ENCODE data around the gene ARFGEF3. TPM values are rescaled to one million over a fixed set of nuclear protein-coding genes. Genes with fewer than 3 reads are reported as not detected.

The ARFGEF3 gene
- total and polyA plus RNA-seq, 2 donors (not counting 1 experiment from before 2014, with no cell fraction given): under 0.01 to 0.14 TPM

GRCh38 chr6:138291849-138292181 lies 130.1 kb downstream of the ARFGEF3 start:
- Histone ChIP-seq H4K20me1 (ENCODE audit: control insufficient read depth, extremely low read depth, insufficient read depth, low read length) (no peaks in the 10 kb centered on the region), H3K4me3 (replicated peaks in 1 of 4; ENCODE audit: control extremely low read depth in 1 of 4, insufficient read depth in 1 of 4, low read depth in 3 of 4, low read length in 4 of 4) (no peak overlapping the region), H3K4me2 (ENCODE audit: extremely low read depth, insufficient read depth, low read length) (no peak overlapping the region), H3K27me3 (ENCODE audit: control insufficient read depth, insufficient read depth, low read length) (no peaks in the 10 kb centered on the region), H3K27ac (ENCODE audit: insufficient read depth, low read length) (no peak overlapping the region), H3K9me3 (ENCODE audit: control insufficient read depth, insufficient read depth, low read depth, low read length) (no peaks in the 10 kb centered on the region), H3K4me1 (ENCODE audit: control insufficient read depth, extremely low read depth, insufficient read depth, low read length) (no peaks in the 10 kb centered on the region), H3K36me3 (ENCODE audit: control insufficient read depth, insufficient read depth, low read length) (no peaks in the 10 kb centered on the region), H3K9ac (ENCODE audit: insufficient read depth, low read length) (no peak overlapping the region), H3K79me2 (ENCODE audit: control insufficient read depth, insufficient read depth, low read length) (no peaks in the 10 kb centered on the region), H2AFZ (ENCODE audit: low read length) (no peak overlapping the region)
- TF ChIP-seq EZH2 (IDR thresholded peaks at IDR 0.05; ENCODE audit: low read length, missing control alignments) (no peak), CTCF (conservative IDR thresholded peaks at IDR 0.05 in 1 of 2, IDR thresholded peaks at IDR 0.05 in 1 of 2; ENCODE audit: low read depth in 1 of 2, low read length in 2 of 2) (no peak)
- no peak for DNase-seq (ENCODE audit: low read depth in 2 of 2)

GRCh38 chr6:138292482-138292881 lies 130.7 kb downstream of the ARFGEF3 start:
- H3K9ac ChIP-seq (ENCODE audit: insufficient read depth, low read length): no peak overlapping the region
- TF ChIP-seq EZH2 (IDR thresholded peaks at IDR 0.05; ENCODE audit: low read length, missing control alignments) (no peak), CTCF (conservative IDR thresholded peaks at IDR 0.05 in 1 of 2, IDR thresholded peaks at IDR 0.05 in 1 of 2; ENCODE audit: low read depth in 1 of 2, low read length in 2 of 2) (no peak)
- DNase-seq (ENCODE audit: low read depth in 2 of 2): no peak
- no peaks in the 10 kb centered on the region for H4K20me1 ChIP-seq (ENCODE audit: control insufficient read depth, extremely low read depth, insufficient read depth, low read length)
- H2AFZ ChIP-seq (ENCODE audit: low read length): no peak overlapping the region
- H3K27ac ChIP-seq (ENCODE audit: insufficient read depth, low read length): no peak overlapping the region
- no peaks in the 10 kb centered on the region for H3K27me3 ChIP-seq (ENCODE audit: control insufficient read depth, insufficient read depth, low read length)
- no peak overlapping the region for H3K4me2 ChIP-seq (ENCODE audit: extremely low read depth, insufficient read depth, low read length)
- no peak overlapping the region for H3K4me3 ChIP-seq (replicated peaks in 1 of 4; ENCODE audit: control extremely low read depth in 1 of 4, insufficient read depth in 1 of 4, low read depth in 3 of 4, low read length in 4 of 4)
- H3K79me2 ChIP-seq (ENCODE audit: control insufficient read depth, insufficient read depth, low read length): no peaks in the 10 kb centered on the region
- H3K4me1 ChIP-seq (ENCODE audit: control insufficient read depth, extremely low read depth, insufficient read depth, low read length): no peaks in the 10 kb centered on the region
- H3K36me3 ChIP-seq (ENCODE audit: control insufficient read depth, insufficient read depth, low read length): no peaks in the 10 kb centered on the region
- no peaks in the 10 kb centered on the region for H3K9me3 ChIP-seq (ENCODE audit: control insufficient read depth, insufficient read depth, low read depth, low read length)

GRCh38 chr6:138293428-138294395 lies 132.0 kb downstream of the ARFGEF3 start:
- no peak for TF ChIP-seq CTCF (conservative IDR thresholded peaks at IDR 0.05 in 1 of 2, IDR thresholded peaks at IDR 0.05 in 1 of 2; ENCODE audit: low read depth in 1 of 2, low read length in 2 of 2)
- TF ChIP-seq EZH2 (IDR thresholded peaks at IDR 0.05; ENCODE audit: low read length, missing control alignments): no peak
- Histone ChIP-seq H3K36me3 (ENCODE audit: control insufficient read depth, insufficient read depth, low read length) (no peaks in the 10 kb centered on the region), H3K27ac (ENCODE audit: insufficient read depth, low read length) (no peak overlapping the region), H3K4me3 (replicated peaks in 1 of 4; ENCODE audit: control extremely low read depth in 1 of 4, insufficient read depth in 1 of 4, low read depth in 3 of 4, low read length in 4 of 4) (no peak overlapping the region), H3K9ac (ENCODE audit: insufficient read depth, low read length) (no peak overlapping the region), H3K9me3 (ENCODE audit: control insufficient read depth, insufficient read depth, low read depth, low read length) (no peaks in the 10 kb centered on the region), H3K4me1 (ENCODE audit: control insufficient read depth, extremely low read depth, insufficient read depth, low read length) (no peaks in the 10 kb centered on the region), H4K20me1 (ENCODE audit: control insufficient read depth, extremely low read depth, insufficient read depth, low read length) (no peaks in the 10 kb centered on the region), H3K27me3 (ENCODE audit: control insufficient read depth, insufficient read depth, low read length) (no peaks in the 10 kb centered on the region), H2AFZ (ENCODE audit: low read length) (no peak overlapping the region), H3K4me2 (ENCODE audit: extremely low read depth, insufficient read depth, low read length) (no peak overlapping the region), H3K79me2 (ENCODE audit: control insufficient read depth, insufficient read depth, low read length) (no peaks in the 10 kb centered on the region)
- DNase-seq (ENCODE audit: low read depth in 2 of 2): peak in 1 of 2 donors; percentile 63
